Gastrocnemius medialis (tissue), 4 donors: ENCODE results near the gene CD68. TPM values are rescaled to one million over a fixed set of nuclear protein-coding genes. Genes with fewer than 3 reads are reported as not detected.

Source experiments
- ATAC-seq, 2 donors: fragments of 150-250 bp; one replicate each; pipeline ENCODE4 v1.9.1; 2016
- DNase-seq, 2 donors: peaks; one replicate each; pipeline ENCODE4 v3.0.0-alpha.2; 2019
- H3K27ac ChIP-seq, 4 donors: fragments of 200-600 bp; sonication (generic); 1 replicate in 1 of 4; 2 replicates in 3 of 4; pipeline ENCODE4 v1.5.1; 2016 to 2018; ENCODE audit warnings: mild to moderate bottlenecking in 2 of 4, moderate library complexity in 1 of 4
- H3K27me3 ChIP-seq, 3 donors: fragments of 200-600 bp; sonication (generic) in 2 of 3; 1 replicate in 1 of 3; 2 replicates in 2 of 3; pipeline versions ENCODE4 v1.5.1 to v1.6.0; 2016 to 2019; ENCODE audit warnings: mild to moderate bottlenecking in 1 of 3, moderate library complexity in 1 of 3
- H3K36me3 ChIP-seq, 2 donors: fragments of 200-600 bp; sonication (generic) in 1 of 2; one replicate each; pipeline ENCODE4 v1.5.1; 2017 to 2018
- H3K4me1 ChIP-seq, 2 donors: fragments of 200-600 bp; sonication (generic) in 1 of 2; one replicate each; pipeline ENCODE4 v1.5.1; 2016 to 2017; ENCODE audit warnings: mild to moderate bottlenecking in 2 of 2
- H3K4me3 ChIP-seq, 4 donors: fragments of 200-600 bp; sonication (generic) in 3 of 4; 1 replicate in 1 of 4; 2 replicates in 3 of 4; pipeline ENCODE4 v1.5.1; 2016 to 2019; ENCODE audit warnings: mild to moderate bottlenecking in 2 of 4
- H3K9me3 ChIP-seq, 3 donors: fragments of 200-600 bp; sonication (generic) in 2 of 3; 1 replicate in 1 of 3; 2 replicates in 2 of 3; pipeline ENCODE4 v1.5.1; 2016 to 2019
- POLR2A ChIP-seq, 2 donors: fragments of 450-650 bp; IDR thresholded peaks; one replicate each; pipeline ENCODE4 v1.6.1; 2017; ENCODE audit warnings: antibody characterized with exemption in 2 of 2, mild to moderate bottlenecking in 2 of 2, moderate library complexity in 2 of 2
- in situ Hi-C, 4 donors: fragments of 200-750 bp; cut with MboI; loops; one replicate each; pipeline versions ENCODE4 v1.15.0 to v1.8.0; 2017; ENCODE audit warnings: low sequenced_read_pairs in 4 of 4
- intact Hi-C: fragments of 100-400 bp; cut with DNase I; formaldehyde crosslinking; loops from one replicate; pipeline ENCODE4 v1.15.1; 2023; ENCODE audit warnings: low total_unique reads
- total RNA-seq, 4 donors: library from RNA; depleted of rRNA; stranded (reverse); fragments of >200 nt; gene quantifications; one replicate each; pipeline versions ENCODE4 v1.1.0 to v1.2.3, GENCODE V29; 2016
- TF ChIP-seq, protein P1 (sequence below), 5 experiments: fragments of 450-650 bp in 3 of 5; fragments of 200-600 bp in 2 of 5; sonication (generic) in 2 of 5; IDR thresholded peaks in 4 of 5; conservative IDR thresholded peaks in 1 of 5; 1 replicate in 4 of 5; 2 replicates in 1 of 5; pipeline ENCODE4 v1.5.1; 2016 to 2019; ENCODE audit warnings: antibody characterized with exemption in 5 of 5, mild to moderate bottlenecking in 3 of 5, moderate library complexity in 3 of 5

The CD68 gene
- total RNA-seq, 4 donors from 2014 or later, result 10.1 to 66.5 (median 20.3) TPM

GRCh38 chr17:7627250-7628121 is 48.0 kb downstream of the CD68 start, which contains the start of gene SAT2:
Gene SAT2 (minus strand): TSS chr17:7627821. CDS start chr17:7627635, 186 bp downstream.
- peak within 1 kb of the TSS; percentile 93 to 99 (median 96) for H3K27ac ChIP-seq
- H3K36me3 ChIP-seq, result peaks cover 0 to 9% of the 10 kb centered on the region in 2 donors
- peak within 1 kb of the TSS; percentile 74 to 90 (median 80) for H3K4me3 ChIP-seq
- intact Hi-C loops (loop anchor here (1.0 to 5.0 kb wide), 3 partner anchors 12 to 205 kb away; partner anchors contain the start of genes KDM6B and WRAP53), in situ Hi-C loops (loop anchor here in 3 of 4 donors (5.0 kb wide), 2 partner anchors 55 to 60 kb away; partner anchors contain the start of genes TP53 (in 2 of the 3) and WRAP53 (in 2 of the 3))
- no peaks in the 10 kb centered on the region for H3K9me3 ChIP-seq
- ATAC-seq (peak; percentile 97 to 98), DNase-seq (peak; percentile 96 to 98)
- no peaks in the 10 kb centered on the region for H3K27me3 ChIP-seq
- peaks cover 8 to 10% of the 10 kb centered on the region in 2 donors for H3K4me1 ChIP-seq
- TF ChIP-seq POLR2A (IDR thresholded peaks at IDR 0.05), result peak; percentile 79 to 91
- TF ChIP-seq, protein P1, sequence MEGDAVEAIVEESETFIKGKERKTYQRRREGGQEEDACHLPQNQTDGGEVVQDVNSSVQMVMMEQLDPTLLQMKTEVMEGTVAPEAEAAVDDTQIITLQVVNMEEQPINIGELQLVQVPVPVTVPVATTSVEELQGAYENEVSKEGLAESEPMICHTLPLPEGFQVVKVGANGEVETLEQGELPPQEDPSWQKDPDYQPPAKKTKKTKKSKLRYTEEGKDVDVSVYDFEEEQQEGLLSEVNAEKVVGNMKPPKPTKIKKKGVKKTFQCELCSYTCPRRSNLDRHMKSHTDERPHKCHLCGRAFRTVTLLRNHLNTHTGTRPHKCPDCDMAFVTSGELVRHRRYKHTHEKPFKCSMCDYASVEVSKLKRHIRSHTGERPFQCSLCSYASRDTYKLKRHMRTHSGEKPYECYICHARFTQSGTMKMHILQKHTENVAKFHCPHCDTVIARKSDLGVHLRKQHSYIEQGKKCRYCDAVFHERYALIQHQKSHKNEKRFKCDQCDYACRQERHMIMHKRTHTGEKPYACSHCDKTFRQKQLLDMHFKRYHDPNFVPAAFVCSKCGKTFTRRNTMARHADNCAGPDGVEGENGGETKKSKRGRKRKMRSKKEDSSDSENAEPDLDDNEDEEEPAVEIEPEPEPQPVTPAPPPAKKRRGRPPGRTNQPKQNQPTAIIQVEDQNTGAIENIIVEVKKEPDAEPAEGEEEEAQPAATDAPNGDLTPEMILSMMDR (IDR thresholded peaks at IDR 0.05 in 4 of 5, conservative IDR thresholded peaks at IDR 0.05 in 1 of 5), result no peak

GRCh38 chr17:7629939-7630571 is 50.6 kb downstream of the CD68 start, which contains the start of gene SHBG:
Gene SHBG (plus strand): TSS chr17:7630135. CDS start chr17:7630173, 38 bp downstream.
- no peak within 1 kb of the TSS for H3K4me3 ChIP-seq
- H3K36me3 ChIP-seq, result peaks cover 0 to 9% of the 10 kb centered on the region in 2 donors
- ATAC-seq (no peak), DNase-seq (no peak)
- no peak for TF ChIP-seq POLR2A (IDR thresholded peaks at IDR 0.05)
- TF ChIP-seq, protein P1 (IDR thresholded peaks at IDR 0.05 in 4 of 5, conservative IDR thresholded peaks at IDR 0.05 in 1 of 5), result no peak
- no peaks in the 10 kb centered on the region for H3K9me3 ChIP-seq
- intact Hi-C loops, result loop anchor here (5.0 kb wide), 1 partner anchor 202 kb away; the partner anchor contains the start of gene KDM6B
- H3K27ac ChIP-seq, result no peak within 1 kb of the TSS
- no peaks in the 10 kb centered on the region for H3K27me3 ChIP-seq
- H3K4me1 ChIP-seq, result peaks cover 8 to 10% of the 10 kb centered on the region in 2 donors
- in situ Hi-C loops, result loop anchor here in 3 of 4 donors (5.0 kb wide), 2 partner anchors 52 to 57 kb away; partner anchors contain the start of genes TP53 (in 2 of the 3) and WRAP53 (in 2 of the 3)

Other genes with a start within 250 kb of the CD68 start
- 10 to 100 TPM in 1 of 4 donors, 1 to 10 TPM in 1, under 1 TPM in 2; 0.22 to 16.3 (median 1.7) TPM for gene ACAP1, start 243.1 kb upstream of the CD68 start, total RNA-seq
- 1 to 10 TPM; 3.6 to 7.0 (median 4.6) TPM for gene KCTD11, start 227.5 kb upstream of the CD68 start, total RNA-seq
- gene TMEM95, start 224.5 kb upstream of the CD68 start, total RNA-seq, result not detected
- 1 to 10 TPM in 1 of 4 donors, under 1 TPM in 1, not detected in 2; 0.13 to 2.2 TPM for gene TNK1, start 198.5 kb upstream of the CD68 start, total RNA-seq
- 10 to 100 TPM in 3 of 4 donors, 1 to 10 TPM in 1; 8.9 to 20.3 (median 14.4) TPM for gene PLSCR3, start 185.1 kb upstream of the CD68 start, total RNA-seq
- 10 to 100 TPM; 28.9 to 65.6 (median 50.2) TPM for gene TMEM256, start 175.5 kb upstream of the CD68 start, total RNA-seq
- gene NLGN2, start 171.8 kb upstream of the CD68 start, total RNA-seq, result 1 to 10 TPM; 4.2 to 6.6 (median 4.4) TPM
- gene SPEM1, start 159.3 kb upstream of the CD68 start, total RNA-seq, result not detected
- gene SPEM2, start 154.0 kb upstream of the CD68 start, total RNA-seq, result not detected
- not detected for gene SPEM3, start 150.8 kb upstream of the CD68 start, total RNA-seq
- 1 to 10 TPM in 3 of 4 donors, under 1 TPM in 1; 0.92 to 3.9 (median 2.3) TPM for gene TMEM102, start 144.2 kb upstream of the CD68 start, total RNA-seq
- 1 to 10 TPM; 1.2 to 7.4 (median 4.1) TPM for gene FGF11, start 140.1 kb upstream of the CD68 start, total RNA-seq
- gene CHRNB1, start 134.6 kb upstream of the CD68 start, total RNA-seq, result 100 to 1,000 TPM in 2 of 4 donors, 10 to 100 TPM in 2; 82.3 to 202 (median 101) TPM
- gene ZBTB4, start 100.0 kb upstream of the CD68 start, total RNA-seq, result 10 to 100 TPM; 24.2 to 43.1 (median 31.2) TPM
- not detected for gene SLC35G6, start 98.2 kb upstream of the CD68 start, total RNA-seq
- gene POLR2A, start 95.3 kb upstream of the CD68 start, total RNA-seq, result 10 to 100 TPM; 20.3 to 56.9 (median 39.3) TPM
- 10 to 100 TPM in 3 of 4 donors, 1 to 10 TPM in 1; 7.9 to 26.1 (median 16.9) TPM for gene TNFSF12, start 30.6 kb upstream of the CD68 start, total RNA-seq
- 1 to 10 TPM; 2.8 to 8.4 (median 5.0) TPM for gene TNFSF13, start 20.9 kb upstream of the CD68 start, total RNA-seq
- gene SENP3, start 17.7 kb upstream of the CD68 start, total RNA-seq, result 10 to 100 TPM; 63.6 to 71.5 (median 68.8) TPM
- gene MPDU1, start 4.2 kb downstream of the CD68 start, total RNA-seq, result 100 to 1,000 TPM in 2 of 4 donors, 10 to 100 TPM in 2; 55.9 to 157 (median 101) TPM
- gene SOX15, start 10.5 kb downstream of the CD68 start, total RNA-seq, result 1 to 10 TPM in 2 of 4 donors, under 1 TPM in 1, not detected in 1; 0.66 to 1.3 (median 1.1) TPM
- 100 to 1,000 TPM; 100 to 174 (median 140) TPM for gene FXR2, start 35.3 kb downstream of the CD68 start, total RNA-seq
- 10 to 100 TPM; 38.4 to 79.4 (median 60.4) TPM for gene SAT2, start 48.2 kb downstream of the CD68 start, total RNA-seq
- gene SHBG, start 50.5 kb downstream of the CD68 start, total RNA-seq, result not detected
- under 1 TPM; 0.10 to 0.81 (median 0.21) TPM for gene ATP1B2, start 71.3 kb downstream of the CD68 start, total RNA-seq
- 10 to 100 TPM; 14.1 to 17.0 (median 15.4) TPM for gene TP53, start 107.9 kb downstream of the CD68 start, total RNA-seq
- 1 to 10 TPM; 2.6 to 5.8 (median 3.7) TPM for gene WRAP53, start 108.8 kb downstream of the CD68 start, total RNA-seq
- gene EFNB3, start 125.6 kb downstream of the CD68 start, total RNA-seq, result under 1 TPM in 3 of 4 donors, not detected in 1; 0.13 to 0.46 (median 0.31) TPM
- not detected for gene DNAH2, start 138.1 kb downstream of the CD68 start, total RNA-seq